ENCODE results near the gene SYNDIG1. TPM values are rescaled to one million over a fixed set of nuclear protein-coding genes. Genes with fewer than 3 reads are reported as not detected.
A peak's percentile ranks its signal among the peaks of the same experiment; 100 is the strongest.

The SYNDIG1 gene
- total RNA-seq, 1 donor from 2014 or later, result 13.7 TPM

- no peaks in the 10 kb centered on the region for H3K4me1 ChIP-seq
- DNase-seq (ENCODE audit: low spot score in 2 of 2), result no peak
- no peaks in the 10 kb centered on the region for H3K9me3 ChIP-seq
- no peak overlapping the region for H3K27ac ChIP-seq
- no peaks in the 10 kb centered on the region for H3K36me3 ChIP-seq
- TF ChIP-seq CTCF (IDR thresholded peaks at IDR 0.05), result no peak
- intact Hi-C loops (cut with DNase I), result no loop called here
- no peaks in the 10 kb centered on the region for H3K27me3 ChIP-seq
- H3K4me3 ChIP-seq, result no peak overlapping the region
These were observed 32.0 kb upstream of the SYNDIG1 start for GRCh38 chr20:24437196-24438082.

DNA sequence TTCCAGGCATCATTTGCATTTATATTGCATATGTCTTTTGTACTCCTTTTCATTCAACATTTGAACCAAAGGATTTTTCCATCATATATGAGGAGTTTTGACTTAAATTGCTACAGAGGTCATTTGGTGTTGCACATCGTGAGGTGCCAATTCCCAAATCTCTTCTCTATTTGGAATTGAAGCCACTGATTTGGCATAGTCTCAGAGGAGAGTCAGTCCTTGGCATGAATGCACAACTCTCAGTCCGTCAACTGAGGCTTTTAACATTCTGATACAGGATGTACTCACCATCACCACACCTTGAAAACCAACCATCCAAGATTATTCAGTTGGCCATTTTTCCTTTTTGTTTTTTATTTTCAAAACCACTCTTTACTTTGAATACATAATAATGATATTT, 31.1 kb upstream of the SYNDIG1 start:
- H3K9me3 ChIP-seq, result no peaks in the 10 kb centered on the region
- no peaks in the 10 kb centered on the region for H3K4me1 ChIP-seq
- intact Hi-C loops (cut with DNase I), result no loop called here
- H3K4me3 ChIP-seq, result no peak overlapping the region
- TF ChIP-seq CTCF (IDR thresholded peaks at IDR 0.05), result no peak
- H3K27me3 ChIP-seq, result no peaks in the 10 kb centered on the region
- no peak for DNase-seq (ENCODE audit: low spot score in 2 of 2)
- no peak overlapping the region for H3K27ac ChIP-seq
- H3K36me3 ChIP-seq, result no peaks in the 10 kb centered on the region

DNA sequence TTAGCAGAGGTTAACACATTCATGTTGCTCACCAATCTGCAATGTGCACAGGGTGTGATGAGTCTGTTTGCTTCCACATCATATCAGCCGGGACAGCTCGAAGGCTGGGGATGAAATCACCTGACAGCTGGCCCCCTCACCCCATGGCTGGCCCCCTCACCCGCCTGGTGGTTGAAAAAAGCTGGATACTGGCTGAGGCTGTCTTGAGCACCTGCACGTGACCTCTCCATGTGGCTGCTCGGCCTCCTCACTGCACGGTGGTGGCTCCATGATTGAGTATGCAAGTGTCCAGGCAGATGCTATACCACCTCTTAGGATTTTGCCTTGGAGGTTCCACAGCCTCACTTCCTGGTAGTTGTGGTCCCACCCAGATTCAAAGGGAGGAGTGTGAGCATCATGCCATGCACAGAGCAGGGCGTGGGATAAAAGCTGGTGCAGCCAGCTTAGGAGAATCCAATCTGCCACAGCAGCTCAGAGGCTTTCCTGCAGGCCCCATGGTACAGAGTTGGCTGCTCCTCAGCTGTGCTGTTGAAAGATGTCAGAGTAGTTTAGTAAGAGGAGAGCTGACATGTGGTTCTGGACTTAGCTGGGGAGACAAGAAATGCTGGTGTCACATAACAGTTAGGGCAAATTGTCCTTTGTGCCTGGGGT, 29.6 kb upstream of the SYNDIG1 start:
- no peak overlapping the region for H3K4me3 ChIP-seq
- no peak for DNase-seq (ENCODE audit: low spot score in 2 of 2)
- H3K9me3 ChIP-seq, result no peaks in the 10 kb centered on the region
- H3K4me1 ChIP-seq, result no peaks in the 10 kb centered on the region
- intact Hi-C loops (cut with DNase I), result no loop called here
- no peak overlapping the region for H3K27ac ChIP-seq
- no peaks in the 10 kb centered on the region for H3K36me3 ChIP-seq
- no peak for TF ChIP-seq CTCF (IDR thresholded peaks at IDR 0.05)
- H3K27me3 ChIP-seq, result no peaks in the 10 kb centered on the region

GRCh38 chr20:24441661-24442060, 27.8 kb upstream of the SYNDIG1 start:
- Histone ChIP-seq H3K4me1 (no peaks in the 10 kb centered on the region), H3K9me3 (no peaks in the 10 kb centered on the region), H3K36me3 (no peaks in the 10 kb centered on the region), H3K4me3 (no peak overlapping the region), H3K27me3 (no peaks in the 10 kb centered on the region), H3K27ac (no peak overlapping the region)
- no peak for TF ChIP-seq CTCF (IDR thresholded peaks at IDR 0.05)
- no peak for DNase-seq (ENCODE audit: low spot score in 2 of 2)
- intact Hi-C loops (cut with DNase I), result no loop called here

DNA sequence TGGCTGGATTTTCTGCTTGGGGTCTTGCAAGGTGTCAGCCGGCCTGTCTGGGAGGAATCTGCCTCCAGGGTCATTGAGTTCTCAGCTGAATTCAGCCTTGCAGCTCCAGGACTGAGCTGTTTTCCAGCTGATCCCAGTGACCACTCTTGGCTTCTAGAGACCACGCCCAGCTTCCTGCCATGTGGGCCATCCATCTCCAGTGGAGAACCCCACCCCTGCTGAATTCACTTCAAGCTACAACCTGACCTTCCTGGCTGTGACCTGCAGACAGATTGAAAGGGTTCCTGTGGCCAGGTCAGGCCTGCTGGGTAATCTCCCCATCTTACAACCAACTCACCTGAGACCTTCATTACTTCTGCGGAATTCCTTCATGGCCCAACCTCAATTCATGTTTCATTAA, 26.5 kb upstream of the SYNDIG1 start:
- Histone ChIP-seq H3K4me3 (no peak overlapping the region), H3K27me3 (no peaks in the 10 kb centered on the region), H3K9me3 (no peaks in the 10 kb centered on the region), H3K36me3 (no peaks in the 10 kb centered on the region), H3K4me1 (no peaks in the 10 kb centered on the region), H3K27ac (no peak overlapping the region)
- TF ChIP-seq CTCF (IDR thresholded peaks at IDR 0.05), result no peak
- DNase-seq (ENCODE audit: low spot score in 2 of 2), result peak in 1 of 2 donors; percentile 30
- intact Hi-C loops (cut with DNase I), result no loop called here

Measured in ascending aorta (tissue), 2 donors.